Measurements from ENCODE around the gene SAMD8. TPM values are rescaled to one million over a fixed set of nuclear protein-coding genes. Genes with fewer than 3 reads are reported as not detected.

SAMD8 gene
- total RNA-seq (10 to 100 TPM; 17.9 to 20.6 TPM), polyA plus RNA-seq (10 to 100 TPM in 1 of 2 donors, 1 to 10 TPM in 1; 6.9 to 10.8 TPM)

- Histone ChIP-seq H3K4me3 (ENCODE audit: low read length in 2 of 2) (peak within 1 kb of the TSS; percentile 61 to 88), H3K27me3 (ENCODE audit: insufficient read depth, low read length) (no peaks in the 10 kb centered on the region), H3K4me1 (ENCODE audit: insufficient read depth, low read length) (peaks cover 42% of the 10 kb centered on the region), H3K27ac (ENCODE audit: low read depth, low read length) (peak within 1 kb of the TSS; percentile 92), H3K9me3 (ENCODE audit: control insufficient read depth in 1 of 2, low read length in 2 of 2) (no peaks in the 10 kb centered on the region), H3K36me3 (ENCODE audit: insufficient read depth, low read length) (no peaks in the 10 kb centered on the region)
- H3K9me3 Mint-ChIP-seq: no peaks in the 10 kb centered on the region
- POLR2A ChIA-PET (ENCODE audit: partially characterized antibody): interaction anchor here (0.8 to 3.6 kb wide), 18 partner anchors 9 to 1615 kb away, joined by 3 to 40 read pairs (median 4); partner anchors contain the start of genes ADK, AP3M1, COMTD1 and KAT6B
- peaks cover 27 to 60% (median 48%) of the 10 kb centered on the region in 4 donors for H3K4me1 Mint-ChIP-seq
- peak within 1 kb of the TSS; percentile 86 to 98 (median 90) for H3K4me3 Mint-ChIP-seq
- intact Hi-C loops (cut with micrococcal nuclease): loop anchor here (1.0 to 5.0 kb wide), 7 partner anchors 76 to 1324 kb away; partner anchors contain the start of genes ADK, AP3M1, KAT6B and VDAC2
- DNase-seq: peak; percentile 93 to 97 (median 95)
- peaks cover 0 to 8% of the 10 kb centered on the region in 2 donors for H3K36me3 Mint-ChIP-seq
- H3K27me3 Mint-ChIP-seq: no peaks in the 10 kb centered on the region
- peak within 1 kb of the TSS; percentile 92 to 97 (median 97) for H3K27ac Mint-ChIP-seq
- CTCF ChIA-PET (ENCODE audit: partially characterized antibody): interaction anchor here (0.9 to 6.9 kb wide), 5 partner anchors 12 to 125 kb away, joined by 3 to 33 read pairs (median 10); partner anchors contain the start of gene COMTD1
These were observed at the start of gene SAMD8 for GRCh38 chr10:75111365-75111906. SAMD8 (plus strand) TSS chr10:75111656; CDS start chr10:75150529, 38,873 bp downstream.

GRCh38 chr10:75061709-75062505 lies 49.5 kb upstream of the SAMD8 start:
- Histone ChIP-seq H3K36me3 (ENCODE audit: insufficient read depth, low read length) (no peaks in the 10 kb centered on the region), H3K4me3 (ENCODE audit: low read length in 2 of 2) (no peak overlapping the region), H3K4me1 (ENCODE audit: insufficient read depth, low read length) (no peaks in the 10 kb centered on the region), H3K27me3 (ENCODE audit: insufficient read depth, low read length) (no peaks in the 10 kb centered on the region), H3K9me3 (ENCODE audit: control insufficient read depth in 1 of 2, low read length in 2 of 2) (no peaks in the 10 kb centered on the region), H3K27ac (ENCODE audit: low read depth, low read length) (no peak overlapping the region)
- POLR2A ChIA-PET (ENCODE audit: partially characterized antibody): no interaction called here
- H3K36me3 Mint-ChIP-seq: no peaks in the 10 kb centered on the region
- no peaks in the 10 kb centered on the region for H3K27me3 Mint-ChIP-seq
- H3K9me3 Mint-ChIP-seq: no peaks in the 10 kb centered on the region
- H3K27ac Mint-ChIP-seq: peak overlapping the region in 2 of 7 donors; percentile 6 to 27
- intact Hi-C loops (cut with micrococcal nuclease): no loop called here
- peaks cover 0 to 4% (median 0%) of the 10 kb centered on the region in 4 donors for H3K4me1 Mint-ChIP-seq
- DNase-seq: no peak
- CTCF ChIA-PET (ENCODE audit: partially characterized antibody): no interaction called here
- H3K4me3 Mint-ChIP-seq: no peak overlapping the region

GRCh38 chr10:75062506-75063299 lies 48.8 kb upstream of the SAMD8 start:
- intact Hi-C loops (cut with micrococcal nuclease): no loop called here
- no peak overlapping the region for H3K4me3 Mint-ChIP-seq
- H3K27ac Mint-ChIP-seq: peak overlapping the region in 2 of 7 donors; percentile 27 to 68
- POLR2A ChIA-PET (ENCODE audit: partially characterized antibody): no interaction called here
- H3K9me3 ChIP-seq (ENCODE audit: control insufficient read depth in 1 of 2, low read length in 2 of 2): no peaks in the 10 kb centered on the region
- no peaks in the 10 kb centered on the region for H3K9me3 Mint-ChIP-seq
- peaks cover 0 to 4% (median 0%) of the 10 kb centered on the region in 4 donors for H3K4me1 Mint-ChIP-seq
- H3K36me3 Mint-ChIP-seq: no peaks in the 10 kb centered on the region
- H3K27me3 ChIP-seq (ENCODE audit: insufficient read depth, low read length): no peaks in the 10 kb centered on the region
- H3K4me3 ChIP-seq (ENCODE audit: low read length in 2 of 2): no peak overlapping the region
- CTCF ChIA-PET (ENCODE audit: partially characterized antibody): interaction anchor here (1.5 kb wide), 1 partner anchor 37 kb away, joined by 4 read pairs; a partner anchor contains a TSS
- DNase-seq: no peak
- H3K27me3 Mint-ChIP-seq: no peaks in the 10 kb centered on the region
- H3K27ac ChIP-seq (ENCODE audit: low read depth, low read length): no peak overlapping the region
- H3K4me1 ChIP-seq (ENCODE audit: insufficient read depth, low read length): no peaks in the 10 kb centered on the region
- H3K36me3 ChIP-seq (ENCODE audit: insufficient read depth, low read length): no peaks in the 10 kb centered on the region

- H3K36me3 Mint-ChIP-seq: no peaks in the 10 kb centered on the region
- CTCF ChIA-PET (ENCODE audit: partially characterized antibody): interaction anchor here (1.5 kb wide), 1 partner anchor 36 kb away, joined by 4 read pairs; a partner anchor contains a TSS
- no peaks in the 10 kb centered on the region for H3K27me3 Mint-ChIP-seq
- Histone ChIP-seq H3K27me3 (ENCODE audit: insufficient read depth, low read length) (no peaks in the 10 kb centered on the region), H3K27ac (ENCODE audit: low read depth, low read length) (no peak overlapping the region), H3K36me3 (ENCODE audit: insufficient read depth, low read length) (no peaks in the 10 kb centered on the region), H3K4me1 (ENCODE audit: insufficient read depth, low read length) (no peaks in the 10 kb centered on the region), H3K9me3 (ENCODE audit: control insufficient read depth in 1 of 2, low read length in 2 of 2) (no peaks in the 10 kb centered on the region), H3K4me3 (ENCODE audit: low read length in 2 of 2) (no peak overlapping the region)
- no peaks in the 10 kb centered on the region for H3K9me3 Mint-ChIP-seq
- DNase-seq: no peak
- POLR2A ChIA-PET (ENCODE audit: partially characterized antibody): no interaction called here
- H3K27ac Mint-ChIP-seq: peak overlapping the region in 1 of 7 donors; percentile 37
- intact Hi-C loops (cut with micrococcal nuclease): no loop called here
- H3K4me1 Mint-ChIP-seq: peaks cover 0 to 4% (median 0%) of the 10 kb centered on the region in 4 donors
- no peak overlapping the region for H3K4me3 Mint-ChIP-seq
These were observed 47.8 kb upstream of the SAMD8 start for GRCh38 chr10:75063461-75064230.

GRCh38 chr10:75065076-75065475 lies 46.4 kb upstream of the SAMD8 start:
- Mint-ChIP-seq H3K27ac (no peak overlapping the region), H3K36me3 (no peaks in the 10 kb centered on the region), H3K4me1 (peaks cover 0 to 4% (median 0%) of the 10 kb centered on the region in 4 donors), H3K9me3 (no peaks in the 10 kb centered on the region), H3K4me3 (no peak overlapping the region), H3K27me3 (no peaks in the 10 kb centered on the region)
- Histone ChIP-seq H3K27ac (ENCODE audit: low read depth, low read length) (no peak overlapping the region), H3K27me3 (ENCODE audit: insufficient read depth, low read length) (no peaks in the 10 kb centered on the region), H3K4me1 (ENCODE audit: insufficient read depth, low read length) (no peaks in the 10 kb centered on the region), H3K36me3 (ENCODE audit: insufficient read depth, low read length) (no peaks in the 10 kb centered on the region), H3K4me3 (ENCODE audit: low read length in 2 of 2) (no peak overlapping the region), H3K9me3 (ENCODE audit: control insufficient read depth in 1 of 2, low read length in 2 of 2) (no peaks in the 10 kb centered on the region)
- intact Hi-C loops (cut with micrococcal nuclease): no loop called here
- ChIA-PET POLR2A (ENCODE audit: partially characterized antibody) (no interaction called here), CTCF (ENCODE audit: partially characterized antibody) (no interaction called here)
- DNase-seq: no peak

- no peak overlapping the region for H3K27ac Mint-ChIP-seq
- H3K4me3 ChIP-seq (ENCODE audit: low read length in 2 of 2): no peak overlapping the region
- no peaks in the 10 kb centered on the region for H3K27me3 ChIP-seq (ENCODE audit: insufficient read depth, low read length)
- no peak overlapping the region for H3K4me3 Mint-ChIP-seq
- H3K4me1 ChIP-seq (ENCODE audit: insufficient read depth, low read length): no peaks in the 10 kb centered on the region
- ChIA-PET CTCF (ENCODE audit: partially characterized antibody) (no interaction called here), POLR2A (ENCODE audit: partially characterized antibody) (no interaction called here)
- H3K4me1 Mint-ChIP-seq: peaks cover 0 to 4% (median under 1%) of the 10 kb centered on the region in 4 donors
- intact Hi-C loops (cut with micrococcal nuclease): no loop called here
- H3K27me3 Mint-ChIP-seq: no peaks in the 10 kb centered on the region
- H3K36me3 ChIP-seq (ENCODE audit: insufficient read depth, low read length): no peaks in the 10 kb centered on the region
- H3K9me3 ChIP-seq (ENCODE audit: control insufficient read depth in 1 of 2, low read length in 2 of 2): no peaks in the 10 kb centered on the region
- no peak for DNase-seq
- H3K36me3 Mint-ChIP-seq: no peaks in the 10 kb centered on the region
- no peak overlapping the region for H3K27ac ChIP-seq (ENCODE audit: low read depth, low read length)
- no peaks in the 10 kb centered on the region for H3K9me3 Mint-ChIP-seq
These were observed 45.2 kb upstream of the SAMD8 start for GRCh38 chr10:75066271-75066670.

Measured in CD4-positive, alpha-beta memory T cell (primary cell).